SW480 (cell line): Measurements from ENCODE around the gene AGAP1.

Experiments used
- DNase-seq: peaks from one replicate; pipeline ENCODE4 v3.0.0-alpha.2; 2016; ENCODE audit warnings: low spot score

The AGAP1 gene

GRCh38 chr2:235813398-235813797 lies 319.6 kb downstream of the AGAP1 start:
- no peak for DNase-seq

DNA sequence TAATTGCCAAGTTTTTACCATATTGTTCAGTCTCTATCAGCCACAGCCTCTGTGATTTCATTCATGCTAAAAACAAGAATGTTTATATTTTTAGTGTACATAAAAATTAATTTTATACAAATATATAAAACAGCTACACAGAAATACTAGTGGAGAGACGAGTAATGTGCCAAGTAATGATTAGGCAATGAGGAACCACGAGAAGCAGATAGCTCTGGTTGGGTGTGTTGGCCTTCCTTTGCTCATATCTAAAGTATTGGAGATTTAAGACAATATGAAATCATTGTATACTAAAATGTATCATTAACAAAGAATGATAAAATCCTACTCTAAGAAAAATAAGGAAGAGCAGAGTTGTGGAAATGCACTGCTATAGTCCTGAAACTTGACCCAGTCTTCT lies 326.7 kb downstream of the AGAP1 start:
- no peak for DNase-seq

GRCh38 chr2:235824331-235824730 lies 330.5 kb downstream of the AGAP1 start:
- no peak for DNase-seq

- no peak for DNase-seq
Measured at GRCh38 chr2:235825946-235826345, 332.1 kb downstream of the AGAP1 start.

DNA sequence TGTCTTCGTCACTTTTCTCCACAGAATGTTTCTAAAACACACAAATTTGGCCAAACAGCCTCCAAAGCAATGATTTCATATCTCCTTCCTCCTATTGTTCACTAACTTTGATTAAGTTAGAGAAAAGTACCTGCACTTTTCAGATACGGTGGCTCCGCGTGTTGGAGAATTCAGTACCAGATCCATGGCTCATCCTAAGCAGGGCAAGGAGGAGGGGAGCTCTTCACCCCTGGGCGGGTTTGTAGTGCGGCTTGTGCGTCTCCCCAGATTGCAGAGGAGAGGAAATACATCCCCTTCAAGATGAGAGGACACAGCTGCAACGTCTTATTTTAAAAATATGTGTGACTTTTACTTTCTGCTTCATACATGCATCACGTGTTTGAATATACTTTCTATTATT lies 333.0 kb downstream of the AGAP1 start:
- DNase-seq = no peak

DNA sequence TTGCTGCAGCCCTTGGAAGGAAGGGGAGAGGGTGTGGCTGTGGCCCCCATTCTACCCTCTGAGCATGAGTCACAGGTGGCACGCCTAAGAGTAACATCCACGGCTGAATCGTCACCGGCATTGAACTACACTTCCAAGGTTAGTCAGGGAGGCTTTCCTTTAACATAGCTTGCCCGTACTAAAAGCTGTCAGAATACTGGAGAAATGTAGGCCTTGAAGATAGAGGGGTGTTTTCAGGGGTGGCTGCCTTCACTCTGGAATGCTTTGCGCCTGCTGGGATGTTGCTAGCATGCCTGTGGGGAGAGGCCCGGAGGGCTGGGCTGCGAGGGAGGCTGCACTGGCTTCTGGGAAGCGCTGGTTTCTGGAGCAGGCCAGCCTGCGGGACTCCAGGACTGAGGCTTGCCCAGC lies 333.7 kb downstream of the AGAP1 start:
- DNase-seq = peak; percentile 73

DNA sequence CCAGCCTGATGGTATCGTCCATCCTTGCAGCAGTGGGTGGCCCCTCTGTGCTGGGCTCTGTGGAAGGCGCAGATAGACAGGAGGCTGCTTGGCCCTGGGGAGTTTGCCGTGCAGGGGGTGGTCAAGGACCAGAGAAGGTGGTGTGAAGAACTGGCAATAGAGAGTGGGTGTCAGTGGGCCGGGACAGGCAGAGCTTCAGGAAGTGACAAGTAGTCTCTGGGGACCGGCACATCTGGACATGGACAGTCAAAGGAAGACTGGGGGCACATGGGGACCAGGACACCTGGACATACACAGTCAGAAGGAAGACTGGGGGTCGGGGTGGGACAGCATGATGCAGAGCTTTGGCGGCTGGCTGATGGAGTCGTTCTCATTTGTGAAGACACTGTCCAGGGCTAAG lies 335.9 kb downstream of the AGAP1 start:
- DNase-seq = no peak

DNA sequence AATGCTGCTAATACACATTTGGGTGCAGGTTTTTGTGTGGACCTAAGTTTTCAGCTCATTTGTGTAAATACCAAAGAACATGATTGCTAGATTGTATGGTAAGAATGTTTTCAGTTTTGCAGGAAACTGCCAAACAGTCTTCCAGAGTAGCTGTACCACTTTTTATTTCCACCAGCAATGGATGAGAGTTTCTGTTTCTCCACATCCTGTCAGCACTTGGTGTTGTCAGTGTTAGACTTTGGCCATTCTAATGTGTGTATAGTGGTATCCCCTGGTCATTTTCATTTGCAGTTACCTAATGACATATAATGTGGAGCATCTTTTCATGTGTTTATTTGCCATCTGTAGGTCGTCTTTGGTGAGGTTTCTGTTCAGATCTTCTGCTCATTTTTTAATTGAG lies 337.9 kb downstream of the AGAP1 start:
- DNase-seq = no peak

GRCh38 chr2:235832941-235833340 lies 339.1 kb downstream of the AGAP1 start:
- DNase-seq = no peak

DNA sequence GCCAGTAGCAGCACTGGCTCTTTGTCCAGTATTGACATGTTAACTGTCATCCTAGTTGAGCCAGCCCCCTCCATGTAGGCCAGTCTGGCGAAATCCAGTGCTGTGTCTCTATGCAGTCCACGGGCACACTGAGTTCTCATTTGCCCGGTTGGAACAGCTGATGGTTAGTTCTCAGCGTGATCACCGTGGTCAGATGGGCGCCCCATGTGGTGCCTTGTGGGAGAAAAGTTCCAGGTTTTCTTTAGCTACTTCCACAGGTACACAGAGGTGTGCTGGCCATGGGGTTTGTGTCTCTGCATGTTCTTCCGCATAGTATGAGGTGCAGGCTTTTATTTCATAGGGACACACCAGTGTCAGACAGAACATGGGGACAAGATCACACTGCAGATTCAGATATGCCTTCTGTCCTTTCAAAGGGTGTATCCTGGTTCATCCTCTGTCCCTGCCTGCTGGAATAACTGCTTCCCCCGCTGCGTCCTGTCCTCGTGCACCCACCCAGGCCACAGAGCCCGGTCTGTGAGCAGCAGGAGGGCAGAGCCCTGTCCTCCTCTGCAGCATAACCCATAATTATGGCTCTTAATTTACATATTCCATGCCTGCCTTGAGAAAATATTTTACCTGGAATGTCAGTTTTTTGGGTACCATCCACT lies 340.3 kb downstream of the AGAP1 start:
- DNase-seq = no peak

- no peak for DNase-seq
Measured at GRCh38 chr2:235834781-235835180, 340.9 kb downstream of the AGAP1 start.

GRCh38 chr2:235835810-235836209 lies 342.0 kb downstream of the AGAP1 start:
- DNase-seq = no peak

GRCh38 chr2:235836491-235836911 lies 342.7 kb downstream of the AGAP1 start:
- no peak for DNase-seq

DNA sequence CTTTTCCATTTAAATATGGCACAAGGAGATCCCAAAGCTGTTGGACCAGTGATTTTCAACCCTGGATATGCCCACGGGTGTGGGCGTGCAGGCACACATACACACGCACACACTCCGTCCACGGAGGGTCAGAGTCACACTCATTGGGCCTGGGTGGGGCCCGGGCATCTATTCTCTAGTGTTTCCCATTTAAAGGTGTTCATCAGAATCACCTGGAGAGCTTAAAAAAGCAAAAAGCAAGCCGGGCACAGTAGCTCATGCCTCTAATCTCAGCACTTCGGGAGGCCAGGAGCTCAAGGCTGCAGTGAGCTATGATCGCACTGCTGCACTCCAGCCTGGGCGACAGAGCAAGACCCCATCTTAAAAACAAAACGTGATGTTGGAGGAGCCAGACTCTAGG lies 345.4 kb downstream of the AGAP1 start:
- DNase-seq = no peak

DNA sequence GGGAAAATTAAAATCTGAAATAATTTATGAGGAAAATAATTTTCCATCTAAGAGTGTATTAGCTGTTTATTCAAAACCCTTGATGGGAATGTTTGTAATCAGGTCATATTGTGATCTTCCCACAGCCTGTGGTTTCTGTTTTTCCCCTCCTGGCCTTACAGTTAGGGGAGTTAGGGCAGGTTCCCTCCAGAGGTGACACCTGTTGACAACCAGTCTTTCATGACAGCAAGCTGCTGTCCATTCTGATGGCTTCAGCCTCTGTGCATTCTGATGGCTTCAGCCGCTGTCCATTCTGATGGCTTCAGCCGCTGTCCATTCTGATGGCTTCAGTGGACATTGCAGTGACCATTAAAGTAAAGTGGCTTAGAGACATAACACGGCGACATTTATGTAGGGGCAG lies 346.1 kb downstream of the AGAP1 start:
- no peak for DNase-seq

DNA sequence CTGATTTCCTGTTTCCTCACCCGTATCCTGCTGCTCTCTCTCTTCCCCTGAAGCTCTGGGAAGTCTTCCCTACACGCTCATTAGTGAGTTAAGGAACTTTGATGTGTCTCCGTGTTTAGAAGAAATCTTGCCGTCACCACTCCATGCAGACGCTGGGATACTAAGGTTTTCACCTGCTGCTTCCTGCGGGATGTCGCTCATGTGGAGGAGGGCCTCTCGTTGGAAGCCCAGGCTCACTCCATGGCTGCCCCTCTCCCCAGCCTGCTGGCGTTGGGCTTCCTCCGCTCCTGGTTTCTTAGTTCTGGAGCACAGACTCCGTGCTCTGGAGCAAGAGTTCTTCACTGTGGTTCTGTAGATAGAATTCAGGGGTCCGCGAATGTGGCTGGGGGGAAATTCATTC lies 348.0 kb downstream of the AGAP1 start:
- no peak for DNase-seq

- no peak for DNase-seq
Measured at GRCh38 chr2:235842941-235843340, 349.1 kb downstream of the AGAP1 start.

DNA sequence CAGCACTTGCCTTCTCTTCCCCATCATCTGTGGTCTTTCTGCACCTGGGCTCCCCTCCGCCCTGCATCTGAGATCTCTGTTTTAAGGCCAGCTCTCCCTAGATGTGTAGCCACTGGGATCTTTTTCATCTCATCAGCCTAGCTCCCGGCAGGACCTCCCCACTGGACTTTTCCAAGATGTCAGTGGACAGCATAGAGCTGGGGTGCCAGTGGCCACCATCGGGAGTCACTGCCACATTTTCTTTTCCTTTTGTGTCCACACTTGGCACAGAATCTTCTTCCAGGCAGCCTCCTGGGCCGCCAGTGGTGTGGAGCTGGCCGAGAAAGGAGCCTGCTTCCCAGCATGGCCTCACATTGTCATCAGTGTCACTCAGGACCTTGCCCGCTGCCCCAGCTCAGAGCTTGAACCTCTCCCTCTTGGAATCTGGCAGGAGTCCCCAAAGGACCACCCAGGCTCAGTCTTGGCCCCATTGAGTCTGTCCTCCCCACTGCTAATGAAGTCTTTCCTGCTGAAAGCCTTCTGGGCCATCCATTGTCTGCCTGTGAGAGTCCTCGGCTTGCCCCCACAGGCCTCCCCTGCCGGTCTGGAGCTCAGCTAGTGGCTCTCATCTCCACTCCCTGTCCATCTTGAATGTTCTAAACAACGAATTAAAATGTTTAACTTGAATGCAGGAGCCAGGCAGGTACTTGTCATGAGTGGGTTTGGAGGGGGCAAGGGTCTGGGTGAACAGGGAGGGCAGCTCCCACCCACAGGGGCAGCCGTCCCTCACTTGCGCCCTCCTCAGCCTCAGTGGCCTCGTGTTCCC lies 349.9 kb downstream of the AGAP1 start:
- DNase-seq = no peak

GRCh38 chr2:235844561-235844960 lies 350.7 kb downstream of the AGAP1 start:
- no peak for DNase-seq

GRCh38 chr2:235845245-235845644 lies 351.4 kb downstream of the AGAP1 start:
- DNase-seq = no peak

DNA sequence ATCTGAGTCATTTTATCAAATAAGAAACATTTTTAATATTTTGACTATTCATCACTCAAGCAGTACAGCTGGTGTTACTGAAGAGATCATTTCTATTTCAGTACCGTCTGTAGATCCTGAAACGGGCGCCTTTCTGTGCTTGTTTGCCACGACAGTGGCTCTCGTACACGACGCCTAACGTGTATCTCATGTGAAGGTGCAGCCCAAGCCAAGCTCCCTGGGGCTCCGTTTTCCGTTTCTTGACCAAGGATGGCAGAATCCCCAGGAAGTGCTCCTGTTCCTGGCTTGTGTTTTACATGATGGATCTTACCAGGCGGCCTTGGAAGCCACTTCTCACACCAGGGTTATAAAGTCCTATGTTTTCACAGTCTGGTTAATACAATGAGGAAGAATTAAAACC lies 353.7 kb downstream of the AGAP1 start:
- DNase-seq = no peak

DNA sequence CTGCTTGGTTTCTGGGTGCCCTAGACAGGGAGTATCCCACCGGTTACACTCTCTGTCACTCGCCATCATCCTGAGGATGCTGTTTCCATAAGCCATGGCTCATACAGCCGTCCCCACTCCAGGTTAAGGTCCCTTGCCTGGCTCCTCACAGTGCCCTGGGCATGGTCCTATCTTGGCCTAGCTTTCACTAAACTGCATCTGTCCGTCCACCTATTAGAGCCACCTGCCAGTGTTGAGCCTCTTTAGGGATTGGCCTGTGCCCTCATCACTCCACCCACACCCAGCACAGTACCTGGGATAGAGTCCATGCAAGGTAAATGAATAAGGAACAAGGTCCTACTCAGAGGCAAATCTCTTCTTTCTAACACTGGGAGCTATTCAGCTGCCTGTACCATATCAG lies 354.2 kb downstream of the AGAP1 start:
- DNase-seq = no peak

DNA sequence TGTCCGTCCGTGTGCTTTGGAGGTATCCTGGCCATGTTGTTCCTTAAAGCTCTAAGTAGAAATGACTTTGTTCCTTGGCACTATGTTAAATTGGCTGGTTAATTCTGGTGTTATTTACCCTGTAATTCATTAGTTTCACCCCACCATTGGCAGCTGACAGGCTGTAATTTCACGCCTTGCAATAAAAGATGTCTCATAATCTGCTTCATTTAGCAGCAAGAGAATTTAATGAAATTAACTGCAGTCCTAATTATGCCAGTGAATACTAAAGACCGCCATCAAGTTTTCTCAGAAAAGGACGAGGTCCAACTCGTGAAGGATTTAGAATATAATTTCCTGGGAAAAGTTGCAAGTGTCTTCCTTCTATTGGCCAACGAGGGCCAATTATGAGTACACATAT lies 355.1 kb downstream of the AGAP1 start:
- no peak for DNase-seq

DNA sequence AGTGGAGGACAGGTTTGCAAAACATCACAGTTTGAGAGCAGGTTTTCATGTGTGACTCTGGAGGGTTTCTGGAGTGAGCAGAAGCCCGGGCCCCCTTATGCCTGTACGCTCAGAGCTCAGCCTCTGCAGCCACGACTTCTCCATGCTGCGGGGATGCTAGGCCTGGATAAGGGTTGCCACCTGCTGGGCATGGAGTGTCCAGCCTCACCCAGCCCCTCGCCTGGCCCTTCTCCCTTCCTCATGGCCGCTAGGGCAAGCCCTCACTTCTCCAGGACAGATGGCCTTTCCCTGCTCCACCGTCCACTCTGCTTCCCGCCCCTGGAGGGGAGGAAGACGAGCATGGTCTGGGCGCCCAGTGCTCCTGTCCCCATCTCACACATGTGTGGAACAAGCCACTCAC lies 355.6 kb downstream of the AGAP1 start:
- DNase-seq = no peak
